Type B pancreatic cell (in vitro differentiated cells): ENCODE data around the gene RHEX. TPM values are rescaled to one million over a fixed set of nuclear protein-coding genes. Genes with fewer than 3 reads are reported as not detected.
A peak's percentile ranks its signal among the peaks of the same experiment; 100 is the strongest.

Source experiments
- DNase-seq: peaks from one replicate; pipeline ENCODE4 v3.0.0; 2021; ENCODE audit warnings: mixed read lengths; ENCODE audit not compliant: unreplicated experiment; ENCODE audit errors: extremely low spot score
- H3K27ac Mint-ChIP-seq: 2 replicates; pipeline ENCODE4 v1.8.0; 2021; ENCODE audit warnings: mild to moderate bottlenecking, mixed read lengths
- H3K27me3 Mint-ChIP-seq: 2 replicates; pipeline ENCODE4 v1.8.0; 2021; ENCODE audit warnings: mixed read lengths
- H3K36me3 Mint-ChIP-seq: 2 replicates; pipeline ENCODE4 v1.8.0; 2021; ENCODE audit warnings: mixed read lengths
- H3K4me1 Mint-ChIP-seq: one replicate; pipeline ENCODE4 v1.8.0; 2021; ENCODE audit warnings: mixed read lengths; ENCODE audit not compliant: unreplicated experiment
- H3K4me3 Mint-ChIP-seq: 2 replicates; pipeline ENCODE4 v1.8.0; 2021; ENCODE audit warnings: mild to moderate bottlenecking, mixed read lengths
- H3K9me3 Mint-ChIP-seq: 2 replicates; pipeline ENCODE4 v1.8.0; 2021; ENCODE audit warnings: mixed read lengths
- total RNA-seq: library from RNA; stranded (reverse); gene quantifications from 2 replicates; pipeline ENCODE4 v1.2.1, GENCODE V29; 2021; ENCODE audit warnings: low replicate concordance
- TF ChIP-seq, protein P1 (sequence below): fragments of 200-600 bp; sonication (generic); conservative IDR thresholded peaks from 2 replicates; pipeline ENCODE4 v1.5.0; 2021; ENCODE audit warnings: antibody characterized with exemption, mild to moderate bottlenecking

RHEX gene
- total RNA-seq, 1 donor from 2014 or later: not detected

DNA sequence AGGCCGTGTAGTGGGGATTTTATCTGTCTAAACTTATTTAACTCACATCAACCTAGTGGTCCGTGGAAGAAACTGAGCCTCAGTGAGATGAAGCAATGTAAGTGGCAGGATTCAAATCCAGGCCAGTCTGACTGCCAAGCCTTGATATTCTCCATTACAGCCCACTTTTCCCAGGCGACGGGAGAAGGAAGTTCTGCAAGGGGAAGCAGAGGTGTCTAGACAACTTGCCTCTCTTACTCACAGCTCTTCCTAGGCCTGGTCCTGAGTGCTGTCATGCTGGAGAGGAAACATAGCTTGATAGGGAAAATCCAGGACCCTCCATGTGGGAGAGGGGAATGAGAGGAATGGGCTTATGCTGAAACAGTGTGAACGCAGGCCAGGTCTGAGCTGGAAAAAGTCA is 38.4 kb upstream of the RHEX start:
- no peaks in the 10 kb centered on the region for H3K27me3 Mint-ChIP-seq
- no peak for DNase-seq
- H3K4me1 Mint-ChIP-seq: no peaks in the 10 kb centered on the region
- H3K9me3 Mint-ChIP-seq: no peaks in the 10 kb centered on the region
- TF ChIP-seq, protein P1, sequence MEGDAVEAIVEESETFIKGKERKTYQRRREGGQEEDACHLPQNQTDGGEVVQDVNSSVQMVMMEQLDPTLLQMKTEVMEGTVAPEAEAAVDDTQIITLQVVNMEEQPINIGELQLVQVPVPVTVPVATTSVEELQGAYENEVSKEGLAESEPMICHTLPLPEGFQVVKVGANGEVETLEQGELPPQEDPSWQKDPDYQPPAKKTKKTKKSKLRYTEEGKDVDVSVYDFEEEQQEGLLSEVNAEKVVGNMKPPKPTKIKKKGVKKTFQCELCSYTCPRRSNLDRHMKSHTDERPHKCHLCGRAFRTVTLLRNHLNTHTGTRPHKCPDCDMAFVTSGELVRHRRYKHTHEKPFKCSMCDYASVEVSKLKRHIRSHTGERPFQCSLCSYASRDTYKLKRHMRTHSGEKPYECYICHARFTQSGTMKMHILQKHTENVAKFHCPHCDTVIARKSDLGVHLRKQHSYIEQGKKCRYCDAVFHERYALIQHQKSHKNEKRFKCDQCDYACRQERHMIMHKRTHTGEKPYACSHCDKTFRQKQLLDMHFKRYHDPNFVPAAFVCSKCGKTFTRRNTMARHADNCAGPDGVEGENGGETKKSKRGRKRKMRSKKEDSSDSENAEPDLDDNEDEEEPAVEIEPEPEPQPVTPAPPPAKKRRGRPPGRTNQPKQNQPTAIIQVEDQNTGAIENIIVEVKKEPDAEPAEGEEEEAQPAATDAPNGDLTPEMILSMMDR: no peak
- no peak overlapping the region for H3K27ac Mint-ChIP-seq
- no peak overlapping the region for H3K4me3 Mint-ChIP-seq
- H3K36me3 Mint-ChIP-seq: no peaks in the 10 kb centered on the region

DNA sequence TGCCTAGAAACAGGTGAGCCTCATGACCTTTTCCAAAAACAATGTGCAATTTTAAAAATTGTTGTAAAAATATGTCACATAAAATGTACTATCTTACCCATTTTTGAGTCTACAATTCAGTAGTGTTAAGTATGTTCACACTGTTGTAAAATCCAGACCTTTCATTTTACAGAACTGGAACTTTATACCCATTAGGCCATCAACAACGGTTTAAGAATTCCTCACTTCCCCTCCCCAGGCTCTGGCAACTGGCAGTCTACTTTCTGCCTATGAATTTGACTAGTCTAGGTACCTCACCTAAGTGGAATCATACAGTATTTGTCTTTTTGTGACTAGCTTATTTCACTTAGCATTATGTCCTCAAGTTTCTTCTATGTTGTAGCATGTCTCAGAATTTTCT is 37.9 kb upstream of the RHEX start:
- TF ChIP-seq, protein P1: no peak
- no peak for DNase-seq
- Mint-ChIP-seq H3K27ac (no peak overlapping the region), H3K4me3 (no peak overlapping the region), H3K36me3 (no peaks in the 10 kb centered on the region), H3K9me3 (no peaks in the 10 kb centered on the region), H3K4me1 (no peaks in the 10 kb centered on the region), H3K27me3 (no peaks in the 10 kb centered on the region)

DNA sequence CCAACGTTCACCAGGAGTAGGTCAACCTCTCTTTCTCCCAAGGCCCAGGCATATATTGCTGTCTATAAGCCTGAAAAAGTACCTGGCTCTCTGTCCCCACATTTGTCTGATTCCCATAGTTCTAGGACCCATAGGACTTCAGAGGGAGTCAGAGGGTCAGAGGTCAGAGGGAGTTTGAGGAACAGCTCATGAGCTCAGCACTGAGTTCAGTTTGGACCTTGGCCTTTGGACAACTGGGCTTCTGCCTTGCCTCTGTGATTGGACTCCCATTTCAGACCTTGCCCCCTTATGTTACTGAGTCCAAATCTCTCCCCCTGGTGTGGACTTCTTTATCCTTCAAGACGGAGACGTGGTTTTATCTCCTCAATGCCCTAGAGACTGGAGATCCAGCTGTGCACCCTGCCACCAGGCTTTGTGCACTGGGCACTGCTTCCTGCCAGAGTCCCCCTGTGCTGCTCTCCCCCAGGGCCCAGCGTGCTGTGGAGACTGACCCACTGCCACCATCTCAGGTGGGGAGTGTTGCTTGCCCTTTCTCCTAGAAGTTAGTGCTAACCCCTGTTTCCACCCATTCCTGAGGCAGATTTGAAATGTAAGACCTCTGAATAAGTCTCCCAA is 32.5 kb upstream of the RHEX start:
- Mint-ChIP-seq H3K9me3 (peaks cover 6% of the 10 kb centered on the region), H3K4me1 (peaks cover 15% of the 10 kb centered on the region), H3K36me3 (no peaks in the 10 kb centered on the region), H3K27ac (no peak overlapping the region), H3K27me3 (peaks cover 12% of the 10 kb centered on the region), H3K4me3 (no peak overlapping the region)
- DNase-seq: peak; percentile 25
- TF ChIP-seq, protein P1: no peak

DNA sequence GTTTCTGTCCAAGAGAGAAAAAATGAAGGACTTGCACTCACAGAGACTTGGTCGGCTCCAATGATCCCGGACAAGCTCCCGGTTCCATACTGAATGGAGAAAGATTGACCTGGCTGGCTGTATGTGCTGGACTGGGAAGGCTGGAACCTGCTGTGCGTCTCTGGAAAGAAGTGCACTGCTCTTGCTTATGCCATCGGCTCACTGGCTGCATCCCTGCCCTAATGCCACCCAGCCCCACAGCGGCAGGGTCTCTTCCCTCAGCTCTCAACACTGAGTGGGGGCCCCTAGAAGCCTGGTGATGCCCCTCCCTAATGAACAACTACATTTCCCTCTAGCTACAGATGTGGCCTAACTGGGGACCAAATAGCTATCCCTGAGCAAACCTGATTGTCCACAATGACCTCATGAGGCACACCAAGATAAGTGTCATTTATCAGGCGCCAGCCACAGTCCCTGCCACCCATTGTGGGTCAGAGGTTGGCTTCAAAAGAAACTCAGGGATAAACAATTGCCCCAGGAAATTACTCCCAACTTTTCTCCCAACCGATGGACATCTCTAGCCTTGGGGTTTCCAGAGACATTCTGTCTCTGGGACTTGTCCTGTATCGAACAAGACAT is 31.9 kb upstream of the RHEX start:
- peak overlapping the region; percentile 81 for H3K27ac Mint-ChIP-seq
- TF ChIP-seq, protein P1: no peak
- H3K4me1 Mint-ChIP-seq: peaks cover 15% of the 10 kb centered on the region
- H3K9me3 Mint-ChIP-seq: peaks cover 11% of the 10 kb centered on the region
- no peaks in the 10 kb centered on the region for H3K36me3 Mint-ChIP-seq
- H3K27me3 Mint-ChIP-seq: peaks cover 12% of the 10 kb centered on the region
- peak overlapping the region; percentile 46 for H3K4me3 Mint-ChIP-seq
- DNase-seq: peak; percentile 29

DNA sequence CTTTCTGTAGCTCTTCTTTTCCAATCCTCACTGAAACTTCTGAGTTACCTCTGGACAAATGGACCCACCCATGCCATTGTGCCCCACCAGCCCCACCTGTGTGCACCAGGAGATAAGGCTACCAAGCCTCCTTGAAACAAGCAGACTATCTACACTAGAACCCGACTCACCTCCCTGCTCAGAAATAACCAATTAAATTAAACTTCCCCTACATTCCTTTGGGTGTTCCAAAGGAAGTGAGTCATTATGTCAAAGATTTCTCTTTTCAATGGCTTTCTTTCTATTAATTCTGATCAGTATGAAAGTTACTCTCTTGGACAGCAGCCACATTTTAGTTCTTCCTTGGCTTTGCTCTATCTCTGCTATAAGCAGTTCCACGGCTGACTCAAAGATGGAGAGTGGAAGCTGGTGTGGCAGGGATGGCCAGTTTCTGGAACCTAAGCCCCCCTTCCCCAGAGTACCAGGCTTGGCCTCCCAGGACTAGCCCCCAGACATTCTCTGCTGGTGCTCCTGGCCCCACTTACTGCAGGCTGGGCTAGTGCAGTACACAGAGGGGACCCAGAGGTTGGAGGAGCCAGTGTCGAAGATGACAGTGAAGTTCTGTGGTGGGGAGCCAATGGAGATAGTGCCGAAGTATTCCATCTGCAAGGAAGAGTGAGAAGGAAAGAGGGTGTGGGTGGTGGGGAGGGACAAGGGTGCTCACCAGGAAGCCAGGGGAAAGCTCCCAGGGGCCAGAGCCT is 31.2 kb upstream of the RHEX start:
- peak; percentile 58 for DNase-seq
- Mint-ChIP-seq H3K27ac (peak overlapping the region; percentile 81), H3K27me3 (peaks cover 12% of the 10 kb centered on the region), H3K36me3 (no peaks in the 10 kb centered on the region), H3K4me3 (peak overlapping the region; percentile 46), H3K9me3 (peaks cover 13% of the 10 kb centered on the region), H3K4me1 (peaks cover 15% of the 10 kb centered on the region)
- TF ChIP-seq, protein P1: no peak
